ENCODE results near the gene TCF7L2.

GRCh38 chr10:112912410-112912928 lies 37.6 kb upstream of the TCF7L2 start:
- TF ChIP-seq CTCF (IDR thresholded peaks at IDR 0.05; ENCODE audit: poor library complexity, severe bottlenecking), result no peak
- no peak for TF ChIP-seq EZH2 (IDR thresholded peaks at IDR 0.05; ENCODE audit: borderline replicate concordance, insufficient read depth, low read length, poor library complexity, severe bottlenecking)
- TF ChIP-seq POLR2AphosphoS5 (IDR thresholded peaks at IDR 0.05), result no peak
- no peak for TF ChIP-seq SMC3 (conservative IDR thresholded peaks at IDR 0.05; ENCODE audit: poor library complexity)
- no peak for TF ChIP-seq RAD21 (conservative IDR thresholded peaks at IDR 0.05)
- TF ChIP-seq TAF1 (IDR thresholded peaks at IDR 0.05; ENCODE audit: low read depth), result no peak
- no peak for TF ChIP-seq REST (IDR thresholded peaks at IDR 0.05; ENCODE audit: borderline replicate concordance)
- TF ChIP-seq EP300 (conservative IDR thresholded peaks at IDR 0.05; ENCODE audit: poor library complexity, severe bottlenecking), result no peak
- no peak for TF ChIP-seq MXI1 (conservative IDR thresholded peaks at IDR 0.05; ENCODE audit: poor library complexity, severe bottlenecking)
